DMS153 (cell line): ENCODE data around the gene MRPL49.
A peak's percentile ranks its signal among the peaks of the same experiment; 100 is the strongest.
"Not testable (repeated sequence)": the region's sequence is repeated elsewhere in the genome, so short reads cannot be mapped to it uniquely, and the experiment has no call there.

Experiments used
- DNase-seq: peaks from one replicate; lab custom pipeline; 2025; lab: John Stamatoyannopoulos, UW

The MRPL49 gene

GRCh38 chr11:65117206-65118096 is 4.7 kb upstream of the MRPL49 start, which contains the start of gene ZNHIT2:
ZNHIT2 (minus strand) TSS chr11:65117701; CDS start chr11:65117653, 48 bp downstream.
- DNase-seq = peak; percentile 98

GRCh38 chr11:65118097-65118837 is 3.9 kb upstream of the MRPL49 start:
- no peak for DNase-seq

- not testable (repeated sequence) for DNase-seq
These were observed 3.0 kb upstream of the MRPL49 start for GRCh38 chr11:65118891-65119669.

GRCh38 chr11:65119670-65119995 is 2.5 kb upstream of the MRPL49 start:
- DNase-seq = no peak

- DNase-seq = no peak
These were observed 1.3 kb upstream of the MRPL49 start for GRCh38 chr11:65120831-65121230.

- DNase-seq = no peak
These were observed 665 bp upstream of the MRPL49 start for GRCh38 chr11:65121447-65121864.

- no peak for DNase-seq
These were observed 2.5 kb downstream of the MRPL49 start for GRCh38 chr11:65124480-65125196.

GRCh38 chr11:65125197-65126056 is 3.3 kb downstream of the MRPL49 start:
- no peak for DNase-seq

GRCh38 chr11:65126624-65127274 is 4.6 kb downstream of the MRPL49 start:
- DNase-seq = no peak

GRCh38 chr11:65127473-65128181 is 5.5 kb downstream of the MRPL49 start:
- DNase-seq = no peak

- DNase-seq = no peak
These were observed 6.3 kb downstream of the MRPL49 start for GRCh38 chr11:65128182-65129145.

GRCh38 chr11:65129649-65130441 is 7.7 kb downstream of the MRPL49 start:
- DNase-seq = no peak

- DNase-seq = no peak
These were observed 8.7 kb downstream of the MRPL49 start for GRCh38 chr11:65130631-65131416.

- no peak for DNase-seq
These were observed 9.3 kb downstream of the MRPL49 start for GRCh38 chr11:65131417-65131776.

GRCh38 chr11:65131895-65132237 is 9.7 kb downstream of the MRPL49 start:
- no peak for DNase-seq

GRCh38 chr11:65132238-65132987 is 10.3 kb downstream of the MRPL49 start:
- no peak for DNase-seq
